Body of pancreas (tissue), 4 donors: Measurements from ENCODE around the gene RPS6KB2. TPM values are rescaled to one million over a fixed set of nuclear protein-coding genes. Genes with fewer than 3 reads are reported as not detected.

ENCODE experiments used
- ATAC-seq: fragments of 150-250 bp; one replicate; pipeline ENCODE4 v1.9.1; 2016
- DNase-seq, 4 donors: peaks; one replicate each; pipeline ENCODE4 v3.0.0-alpha.2; 2019
- H3K27ac ChIP-seq, 4 donors: fragments of 200-600 bp; sonication (generic); 1 replicate in 3 of 4; 2 replicates in 1 of 4; pipeline versions ENCODE4 v1.5.1 to v1.6.1; 2016 to 2019; ENCODE audit warnings: mild to moderate bottlenecking in 1 of 4, mixed read lengths in 1 of 4, moderate library complexity in 1 of 4
- H3K27me3 ChIP-seq, 2 donors: fragments of 200-600 bp; sonication (generic); one replicate each; pipeline ENCODE4 v1.6.0; 2016; ENCODE audit warnings: mild to moderate bottlenecking in 1 of 2
- H3K36me3 ChIP-seq, 2 donors: fragments of 200-600 bp; sonication (generic); replicated peaks in 1 of 2; 2 replicates each; pipeline ENCODE4 v1.5.1; 2016; ENCODE audit warnings: low read depth in 2 of 2; ENCODE audit not compliant: insufficient read depth in 1 of 2
- H3K4me1 ChIP-seq: fragments of 200-600 bp; sonication (generic); one replicate; pipeline ENCODE4 v1.6.0; 2016
- H3K4me3 ChIP-seq, 2 donors: fragments of 200-600 bp; sonication (generic); 1 replicate in 1 of 2; 2 replicates in 1 of 2; pipeline ENCODE4 v1.5.1; 2016 to 2019
- H3K9me3 ChIP-seq, 3 donors: fragments of 200-600 bp; sonication (generic); 1 replicate in 2 of 3; 2 replicates in 1 of 3; pipeline ENCODE4 v1.5.1; 2016
- POLR2A ChIP-seq, 3 donors: fragments of 450-650 bp; IDR thresholded peaks; one replicate each; pipeline ENCODE4 v1.6.1; 2016; ENCODE audit warnings: antibody characterized with exemption in 3 of 3, mild to moderate bottlenecking in 2 of 3
- WGBS, 2 donors: methylation state at CpG; one replicate each; pipeline ENCODE4 v1.1.5; 2017; 5-methylcytosine and 5-hydroxymethylcytosine counted together
- intact Hi-C: fragments of 100-400 bp; cut with DNase I; formaldehyde crosslinking; loops from one replicate; pipeline ENCODE4 v1.15.1; 2023
- total RNA-seq, 2 donors: library from RNA; depleted of rRNA; stranded (reverse); fragments of >200 nt; gene quantifications; one replicate each; pipeline ENCODE4 v1.1.0, GENCODE V29; 2016
- TF ChIP-seq, protein P1 (sequence below), 7 experiments: fragments of 450-650 bp in 4 of 7; fragments of 200-600 bp in 3 of 7; sonication (generic) in 3 of 7; IDR thresholded peaks; one replicate each; pipeline ENCODE4 v1.5.1; 2016 to 2019; ENCODE audit warnings: antibody characterized with exemption in 7 of 7

Gene RPS6KB2
- total RNA-seq, 2 donors from 2014 or later: 34.9 to 36.1 TPM

DNA sequence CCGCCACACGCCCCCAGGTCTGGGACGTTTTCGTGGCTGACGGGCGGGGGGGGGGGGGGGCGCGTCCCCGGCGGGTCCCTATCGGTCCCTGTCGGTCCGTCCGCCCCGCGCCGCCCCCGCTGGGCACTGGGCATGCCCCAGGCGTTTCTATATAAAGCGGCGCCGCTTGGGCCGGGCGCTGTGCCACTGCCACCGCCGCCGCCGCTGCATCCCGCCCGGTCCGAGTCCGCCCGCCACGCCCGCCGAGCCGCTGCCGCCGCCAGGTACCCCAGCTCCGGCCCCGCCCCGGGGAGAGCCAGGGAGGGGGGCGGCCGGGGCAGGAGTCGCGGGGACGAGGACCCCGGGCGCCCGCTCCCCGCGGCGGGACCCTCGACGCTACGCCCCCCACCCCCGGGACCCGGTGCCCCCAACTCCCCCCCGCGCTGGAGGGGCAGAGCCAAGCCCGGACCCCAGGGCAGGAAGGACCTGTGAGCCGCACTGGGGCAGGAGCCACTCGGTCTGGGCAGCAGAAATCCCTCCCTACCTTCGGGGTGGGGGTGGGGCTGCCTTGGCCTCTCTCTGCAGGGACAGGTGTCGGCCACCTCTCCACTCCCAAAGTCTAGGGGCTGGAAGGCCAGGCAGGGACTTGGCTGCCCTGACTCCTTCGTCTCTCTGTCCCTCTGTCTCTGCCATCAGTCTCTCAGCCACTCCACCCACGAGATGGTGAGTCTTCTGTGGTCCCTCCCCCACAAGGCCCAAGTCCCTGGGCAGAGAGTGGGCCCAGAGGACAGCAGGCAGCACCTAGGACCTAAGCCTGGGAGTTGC, 12.6 kb upstream of the RPS6KB2 start, which contains the start of gene CARNS1:
Gene CARNS1, plus strand, starts transcription at position 178 of the 804 bp plus-strand sequence. Its CDS starts 522 bp downstream, at position 700.
- DNase-seq (peak in 3 of 4 donors; percentile 48 to 68 (median 63)), ATAC-seq (no peak)
- TF ChIP-seq, protein P1, sequence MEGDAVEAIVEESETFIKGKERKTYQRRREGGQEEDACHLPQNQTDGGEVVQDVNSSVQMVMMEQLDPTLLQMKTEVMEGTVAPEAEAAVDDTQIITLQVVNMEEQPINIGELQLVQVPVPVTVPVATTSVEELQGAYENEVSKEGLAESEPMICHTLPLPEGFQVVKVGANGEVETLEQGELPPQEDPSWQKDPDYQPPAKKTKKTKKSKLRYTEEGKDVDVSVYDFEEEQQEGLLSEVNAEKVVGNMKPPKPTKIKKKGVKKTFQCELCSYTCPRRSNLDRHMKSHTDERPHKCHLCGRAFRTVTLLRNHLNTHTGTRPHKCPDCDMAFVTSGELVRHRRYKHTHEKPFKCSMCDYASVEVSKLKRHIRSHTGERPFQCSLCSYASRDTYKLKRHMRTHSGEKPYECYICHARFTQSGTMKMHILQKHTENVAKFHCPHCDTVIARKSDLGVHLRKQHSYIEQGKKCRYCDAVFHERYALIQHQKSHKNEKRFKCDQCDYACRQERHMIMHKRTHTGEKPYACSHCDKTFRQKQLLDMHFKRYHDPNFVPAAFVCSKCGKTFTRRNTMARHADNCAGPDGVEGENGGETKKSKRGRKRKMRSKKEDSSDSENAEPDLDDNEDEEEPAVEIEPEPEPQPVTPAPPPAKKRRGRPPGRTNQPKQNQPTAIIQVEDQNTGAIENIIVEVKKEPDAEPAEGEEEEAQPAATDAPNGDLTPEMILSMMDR (IDR thresholded peaks at IDR 0.05): no peak
- TF ChIP-seq POLR2A (IDR thresholded peaks at IDR 0.05): no peak
- Histone ChIP-seq H3K27ac (peak within 1 kb of the TSS in 2 of 4 donors; percentile 30 to 37), H3K4me1 (peaks cover 61% of the 10 kb centered on the region), H3K27me3 (no peaks in the 10 kb centered on the region), H3K9me3 (no peaks in the 10 kb centered on the region), H3K36me3 (no peaks in the 10 kb centered on the region), H3K4me3 (peak within 1 kb of the TSS in 1 of 2 donors; percentile 6)
- WGBS, 2 donors: 5 to 8% methylated on average over 5 to 56 of the region's 67 CpGs
- intact Hi-C loops: no loop called here

DNA sequence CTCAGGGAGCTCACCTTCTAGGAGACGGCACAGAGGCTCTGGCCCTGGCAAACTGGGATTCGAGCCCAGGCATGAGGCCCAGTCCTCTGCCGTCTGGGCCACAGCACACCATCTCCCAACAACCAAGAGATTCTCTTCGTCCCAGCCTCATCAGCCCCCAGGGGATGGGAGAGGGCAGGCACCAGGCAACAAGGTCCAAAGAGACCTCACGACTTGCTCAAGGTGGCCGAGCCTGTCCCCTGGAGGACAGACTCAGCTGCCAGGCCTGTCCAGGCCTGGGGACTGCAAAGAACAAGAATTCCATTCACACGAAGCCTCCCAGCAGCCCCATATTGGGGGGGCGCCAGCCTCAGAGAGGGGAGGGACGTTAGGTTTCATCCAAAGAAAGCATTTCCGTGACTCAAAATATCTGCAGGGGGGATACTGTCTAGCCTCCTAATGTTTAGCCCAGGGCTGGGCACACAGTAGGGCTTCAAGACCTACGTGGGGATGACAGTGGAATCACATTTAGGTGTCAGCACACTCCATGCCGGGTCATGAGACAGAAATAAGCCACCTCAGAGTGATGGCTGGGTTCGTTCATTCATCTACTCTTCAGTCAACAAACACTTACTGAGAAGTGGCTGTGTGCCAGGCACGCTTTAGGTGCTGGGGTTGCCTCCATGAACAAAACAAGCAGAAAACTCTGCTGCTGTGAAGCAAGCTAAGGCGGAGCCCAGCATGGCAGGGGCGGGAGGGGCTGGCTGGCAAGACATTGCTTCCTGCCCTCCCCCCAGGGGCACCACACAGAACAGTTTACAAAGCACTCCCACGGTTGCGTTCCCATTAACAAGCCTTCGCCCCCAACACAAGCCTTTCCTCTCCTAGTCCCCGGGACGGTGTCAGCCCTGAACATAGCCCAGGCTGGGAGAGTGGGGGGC, 11.6 kb upstream of the RPS6KB2 start:
- Histone ChIP-seq H3K27ac (no peak overlapping the region), H3K9me3 (no peaks in the 10 kb centered on the region), H3K36me3 (no peaks in the 10 kb centered on the region), H3K4me3 (no peak overlapping the region), H3K27me3 (no peaks in the 10 kb centered on the region), H3K4me1 (peaks cover 66% of the 10 kb centered on the region)
- intact Hi-C loops: no loop called here
- TF ChIP-seq POLR2A (IDR thresholded peaks at IDR 0.05): no peak
- TF ChIP-seq, protein P1 (IDR thresholded peaks at IDR 0.05): no peak
- WGBS, 2 donors: 56 to 59% methylated on average over 13 to 21 of the region's 21 CpGs
- DNase-seq: peak in 3 of 4 donors; percentile 46 to 71 (median 52)
- ATAC-seq: no peak

DNA sequence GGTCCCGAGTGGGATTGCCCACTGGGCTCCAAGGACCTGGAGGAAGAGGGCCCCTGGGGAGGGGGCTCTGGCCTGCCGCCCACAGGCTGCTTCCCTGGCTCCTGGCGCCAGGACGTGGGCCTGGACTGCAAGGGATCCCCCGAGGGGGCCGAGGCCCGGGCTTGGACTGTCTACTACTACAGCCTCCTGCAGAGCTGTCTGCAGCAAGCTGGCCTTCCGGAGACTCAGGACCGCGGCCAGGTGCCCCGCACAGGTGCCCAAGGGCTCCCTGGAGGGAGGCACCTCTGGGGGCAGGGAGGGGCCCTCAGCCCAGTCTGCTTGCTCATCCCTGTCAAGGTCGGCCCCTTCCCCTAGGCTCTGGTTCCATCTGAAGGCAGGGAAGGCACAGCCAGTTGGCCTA, 10.9 kb upstream of the RPS6KB2 start:
- Histone ChIP-seq H3K4me1 (peaks cover 65% of the 10 kb centered on the region), H3K27ac (no peak overlapping the region), H3K4me3 (no peak overlapping the region)

DNA sequence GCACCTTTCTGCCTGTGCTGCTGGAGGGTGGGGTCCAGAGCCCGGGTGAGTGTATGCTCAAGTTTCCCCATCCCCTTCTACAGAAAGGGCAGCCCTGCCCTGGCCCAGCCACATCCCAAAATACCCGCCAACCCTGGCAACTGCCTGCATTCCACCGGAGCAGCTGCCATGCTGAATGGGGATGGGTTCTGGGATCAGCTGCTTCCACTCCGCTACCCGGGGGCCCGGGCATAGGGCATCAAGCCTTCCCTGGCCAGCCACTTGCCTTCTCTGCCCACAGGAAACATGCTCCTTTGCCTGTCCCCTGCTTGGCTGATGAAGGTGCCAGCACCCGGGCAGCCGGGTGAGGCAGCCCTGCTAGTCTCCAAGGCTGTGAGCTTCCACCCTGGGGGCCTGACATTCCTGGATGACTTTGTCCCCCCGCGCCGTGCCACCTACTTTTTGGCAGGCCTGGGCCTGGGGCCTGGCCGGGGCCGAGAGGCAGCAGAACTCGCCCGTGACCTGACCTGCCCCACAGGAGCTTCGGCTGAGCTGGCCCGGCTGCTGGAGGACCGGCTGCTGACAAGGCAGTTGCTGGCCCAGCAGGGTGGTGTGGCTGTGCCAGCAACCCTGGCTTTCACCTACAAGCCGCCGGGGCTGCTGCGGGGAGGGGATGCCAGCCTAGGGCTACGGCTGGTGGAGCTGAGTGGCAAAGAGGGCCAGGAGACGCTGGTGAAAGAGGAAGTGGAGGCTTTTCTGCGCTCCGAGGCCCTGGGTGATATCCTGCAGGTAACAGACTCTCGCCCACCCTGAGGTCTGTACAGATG, 9.6 kb upstream of the RPS6KB2 start:
- peak in 1 of 3 donors; percentile 5 for TF ChIP-seq POLR2A (IDR thresholded peaks at IDR 0.05)
- TF ChIP-seq, protein P1 (IDR thresholded peaks at IDR 0.05): no peak
- H3K27me3 ChIP-seq: no peaks in the 10 kb centered on the region
- no peaks in the 10 kb centered on the region for H3K36me3 ChIP-seq
- ATAC-seq (no peak), DNase-seq (peak; percentile 42 to 72 (median 58))
- H3K4me3 ChIP-seq: no peak overlapping the region
- H3K4me1 ChIP-seq: peaks cover 59% of the 10 kb centered on the region
- peak overlapping the region in 3 of 4 donors; percentile 26 to 98 (median 48) for H3K27ac ChIP-seq
- H3K9me3 ChIP-seq: no peaks in the 10 kb centered on the region
- intact Hi-C loops: no loop called here
- 37 to 60% methylated on average over 8 to 25 of the region's 26 CpGs for WGBS, 2 donors

More for the DNA sequence above, 10.9 kb upstream of the RPS6KB2 start:
- TF ChIP-seq, protein P1 (IDR thresholded peaks at IDR 0.05): no peak
- no peak for TF ChIP-seq POLR2A (IDR thresholded peaks at IDR 0.05)
- intact Hi-C loops: no loop called here
- DNase-seq: no peak
- no peak for ATAC-seq
- WGBS, 2 donors: 83 to 100% methylated on average over 1 to 12 of the region's 12 CpGs
- Histone ChIP-seq H3K27me3 (no peaks in the 10 kb centered on the region), H3K9me3 (no peaks in the 10 kb centered on the region), H3K36me3 (no peaks in the 10 kb centered on the region)
